GM23338 (cell line): ENCODE data around the gene PAQR8. TPM values are rescaled to one million over a fixed set of nuclear protein-coding genes. Genes with fewer than 3 reads are reported as not detected.

Source experiments
- ATAC-seq: fragments of 200-7000 bp; cut with Tn5 transposase; 3 replicates; pipeline ENCODE4 v1.9.1; 2020
- DNase-seq: peaks from one replicate; pipeline ENCODE4 v3.0.0-alpha.2; 2015; ENCODE audit warnings: low spot score
- H2AFZ ChIP-seq: fragments of 200-600 bp; sonication (generic); 2 replicates; pipeline ENCODE4 v1.8.0; 2016; ENCODE audit warnings: antibody characterized with exemption, mild to moderate bottlenecking, moderate library complexity
- H3F3A ChIP-seq: fragments of 200-600 bp; sonication (generic); replicated peaks from 2 replicates; pipeline ENCODE4 v1.8.0; 2017; ENCODE audit warnings: antibody characterized with exemption, mixed run types, low read depth
- H3K27ac ChIP-seq: fragments of 200-600 bp; sonication (generic); 2 replicates; pipeline ENCODE4 v1.6.1; 2016; ENCODE audit warnings: low read depth
- H3K27me3 ChIP-seq: fragments of 200-600 bp; sonication (generic); 2 replicates; pipeline ENCODE4 v1.8.0; 2016; ENCODE audit warnings: mild to moderate bottlenecking, mixed run types, moderate library complexity; ENCODE audit not compliant: insufficient read depth
- H3K36me3 ChIP-seq: fragments of 200-600 bp; sonication (generic); 2 replicates; pipeline ENCODE4 v1.8.0; 2016; ENCODE audit warnings: mild to moderate bottlenecking; ENCODE audit not compliant: insufficient read depth
- H3K4me1 ChIP-seq: fragments of 200-600 bp; sonication (generic); 2 replicates; pipeline ENCODE4 v1.8.0; 2016; ENCODE audit warnings: mild to moderate bottlenecking, moderate library complexity; ENCODE audit not compliant: insufficient read depth
- H3K4me2 ChIP-seq: fragments of 200-600 bp; sonication (generic); 2 replicates; pipeline ENCODE4 v1.7.1; 2017; ENCODE audit warnings: mixed run types
- H3K4me3 ChIP-seq: fragments of 200-600 bp; sonication (generic); 2 replicates; pipeline ENCODE4 v1.6.1; 2016; ENCODE audit warnings: mixed run types
- H3K79me2 ChIP-seq: fragments of 200-600 bp; sonication (generic); replicated peaks from 2 replicates; pipeline ENCODE4 v1.8.0; 2017; ENCODE audit warnings: mild to moderate bottlenecking; ENCODE audit not compliant: insufficient read depth
- H3K9me2 ChIP-seq: fragments of 200-600 bp; sonication (generic); 2 replicates; pipeline ENCODE4 v1.8.0; 2017; ENCODE audit not compliant: insufficient read depth
- H4K20me1 ChIP-seq: fragments of 200-600 bp; sonication (generic); replicated peaks from 2 replicates; pipeline ENCODE4 v1.8.0; 2017; ENCODE audit warnings: mild to moderate bottlenecking; ENCODE audit not compliant: insufficient read depth
- H3K27ac Mint-ChIP-seq: 2 replicates; pipeline ENCODE4 v1.8.0; 2020; ENCODE audit warnings: inconsistent platforms, mild to moderate bottlenecking, moderate library complexity, mixed read lengths
- H3K27me3 Mint-ChIP-seq: 3 replicates; pipeline ENCODE4 v1.8.0; 2022; ENCODE audit warnings: low read depth, mild to moderate bottlenecking, moderate library complexity, mixed read lengths, inconsistent platforms; ENCODE audit not compliant: insufficient read depth, poor library complexity
- H3K36me3 Mint-ChIP-seq: 3 replicates; pipeline ENCODE4 v1.8.0; 2021; ENCODE audit warnings: low read depth, mild to moderate bottlenecking, inconsistent platforms, moderate library complexity, mixed read lengths
- H3K4me1 Mint-ChIP-seq: 3 replicates; pipeline ENCODE4 v1.8.0; 2020; ENCODE audit warnings: mild to moderate bottlenecking, inconsistent platforms, mixed read lengths
- H3K4me3 Mint-ChIP-seq: 3 replicates; pipeline ENCODE4 v1.8.0; 2021; ENCODE audit warnings: moderate library complexity, mild to moderate bottlenecking, inconsistent platforms, mixed read lengths
- H3K9me3 Mint-ChIP-seq: 3 replicates; pipeline ENCODE4 v1.8.0; 2020; ENCODE audit warnings: moderate library complexity, mild to moderate bottlenecking, inconsistent platforms, mixed read lengths
- CREB1 ChIP-seq: fragments of 250-450 bp; sonication (Bioruptor Pico); IDR thresholded peaks from 2 replicates; pipeline ENCODE4 v1.5.0; 2020; ENCODE audit warnings: low read depth, mild to moderate bottlenecking, moderate library complexity
- CTCF ChIP-seq, 2 experiments: fragments of 200-600 bp in 1 of 2; sonication (generic) in 1 of 2; conservative IDR thresholded peaks; 2 replicates each; pipeline versions ENCODE4 v1.5.1 to v1.6.1; 2016 to 2017; ENCODE audit warnings: antibody characterized with exemption in 2 of 2, low read depth in 2 of 2, mild to moderate bottlenecking in 2 of 2, moderate library complexity in 1 of 2
- ETS1 ChIP-seq: IDR thresholded peaks from 2 replicates; pipeline ENCODE4 v1.6.1; 2016; ENCODE audit warnings: antibody characterized with exemption
- EZH2 ChIP-seq: fragments of 200-600 bp; sonication (generic); IDR thresholded peaks from one replicate; pipeline ENCODE4 v1.8.0; 2017; ENCODE audit warnings: antibody characterized with exemption, mild to moderate bottlenecking, low read depth; ENCODE audit not compliant: unreplicated experiment
- EZH2phosphoT487 ChIP-seq: fragments of 200-600 bp; sonication (generic); IDR thresholded peaks from one replicate; pipeline ENCODE4 v1.8.1; 2018; ENCODE audit warnings: antibody characterized with exemption; ENCODE audit not compliant: unreplicated experiment
- JUNB ChIP-seq: IDR thresholded peaks from one replicate; pipeline ENCODE4 v1.6.1; 2016; ENCODE audit warnings: antibody characterized with exemption; ENCODE audit not compliant: unreplicated experiment
- NANOG ChIP-seq: IDR thresholded peaks from 2 replicates; pipeline ENCODE4 v1.6.1; 2016; ENCODE audit warnings: antibody characterized with exemption, borderline replicate concordance
- POLR2AphosphoS5 ChIP-seq: IDR thresholded peaks from 2 replicates; pipeline ENCODE4 v1.6.1; 2016; ENCODE audit warnings: antibody characterized with exemption, low read depth
- REST ChIP-seq: IDR thresholded peaks from one replicate; pipeline ENCODE4 v1.6.1; 2018; ENCODE audit warnings: antibody characterized with exemption; ENCODE audit not compliant: unreplicated experiment
- STAT1 ChIP-seq: IDR thresholded peaks from one replicate; pipeline ENCODE4 v1.6.1; 2016; ENCODE audit warnings: antibody characterized with exemption; ENCODE audit not compliant: unreplicated experiment
- ZNF114 ChIP-seq: fragments of 250-450 bp; sonication (Bioruptor Pico); IDR thresholded peaks from 2 replicates; pipeline ENCODE4 v1.5.0; 2020; ENCODE audit warnings: mild to moderate bottlenecking, moderate library complexity
- ZNF331 ChIP-seq: fragments of 250-450 bp; sonication (Bioruptor Pico); IDR thresholded peaks from 2 replicates; pipeline ENCODE4 v1.5.0; 2020; ENCODE audit warnings: low read depth, mild to moderate bottlenecking, moderate library complexity
- ZNF462 ChIP-seq: fragments of 250-450 bp; sonication (Bioruptor Pico); IDR thresholded peaks from 2 replicates; pipeline ENCODE4 v1.5.0; 2020; ENCODE audit warnings: mild to moderate bottlenecking, moderate library complexity
- polyA plus RNA-seq: library from polyadenylated mRNA; unstranded; fragments of >200 nt; fragmentation: Nextera tagmentation; extraction: Ambion mirVana; gene quantifications from 2 replicates; pipeline ENCODE4 v1.2.1, GENCODE V29; 2016
- total RNA-seq: library from RNA; depleted of rRNA; stranded (reverse); fragments of >200 nt; shearing (Covaris generic); gene quantifications from 2 replicates; pipeline ENCODE4 v1.2.3, GENCODE V29; 2014

The PAQR8 gene
- total and polyA plus RNA-seq, 2 experiments from 2014 or later, result 3.6 to 11.2 TPM

GRCh38 chr6:52336919-52337561, 24.9 kb upstream of the PAQR8 start:
- Histone ChIP-seq H3K4me3 (no peak overlapping the region), H3F3A (no peaks in the 10 kb centered on the region), H4K20me1 (no peaks in the 10 kb centered on the region), H3K9me2 (0 out of 2 replicates have a peak, but pooled peaks cover 3% of the 10 kb centered on the region), H3K27me3 (no peaks in the 10 kb centered on the region), H3K4me2 (no peak overlapping the region), H3K36me3 (no peaks in the 10 kb centered on the region), H3K79me2 (no peaks in the 10 kb centered on the region), H3K27ac (no peak overlapping the region), H3K4me1 (no peaks in the 10 kb centered on the region), H2AFZ (peak overlapping the region; percentile 43; the same call in 1 of the 2 replicates)
- DNase-seq (no peak), ATAC-seq (no peak)
- no peaks in the 10 kb centered on the region for H3K36me3 Mint-ChIP-seq
- H3K27me3 Mint-ChIP-seq, result peaks cover 1% of the 10 kb centered on the region
- peaks cover 2% of the 10 kb centered on the region; the same call in 2 of the 3 replicates for H3K4me1 Mint-ChIP-seq
- TF ChIP-seq STAT1 (no peak), ZNF331 (CRISPR knock-in tag) (no peak), CTCF (conservative IDR thresholded peaks at IDR 0.05; ENCODE audit: low read depth in 2 of 2) (no peak), NANOG (no peak), ETS1 (no peak), EZH2phosphoT487 (no peak), ZNF114 (CRISPR knock-in tag) (no peak), JUNB (no peak), ZNF462 (CRISPR knock-in tag) (no peak), POLR2AphosphoS5 (no peak), CREB1 (CRISPR knock-in tag) (no peak), REST (no peak), EZH2 (no peak)
- no peak overlapping the region for H3K4me3 Mint-ChIP-seq
- H3K27ac Mint-ChIP-seq, result no peak overlapping the region
- H3K9me3 Mint-ChIP-seq, result no peaks in the 10 kb centered on the region
